PC-3 (cell line): ENCODE measurements around the gene MPV17L. TPM values are rescaled to one million over a fixed set of nuclear protein-coding genes. Genes with fewer than 3 reads are reported as not detected.
"Not testable (repeated sequence)": the region's sequence is repeated elsewhere in the genome, so short reads cannot be mapped to it uniquely, and the experiment has no call there.

Experiments used
- ATAC-seq: fragments of 200-7000 bp; cut with Tn5 transposase; 2 replicates; pipeline ENCODE4 v1.9.1; 2020; ENCODE audit warnings: mild to moderate bottlenecking, moderate library complexity
- BruUV-seq: library from RNA; stranded (reverse); fragments of 400-500 nt; replicated peaks from 2 replicates; lab custom pipeline; 2021; lab: Mats Ljungman, UMichigan
- CTCF ChIA-PET: fragments of 300-600 bp; sonication (Branson Sonifier 250); formaldehyde crosslinking; loops from one replicate; lab custom pipeline; 2022; ENCODE audit warnings: antibody characterized with exemption; lab: Charles Lee
- POLR2A ChIA-PET: fragments of 300-600 bp; sonication (Branson Sonifier 250); formaldehyde crosslinking; loops from one replicate; lab custom pipeline; 2022; ENCODE audit warnings: antibody characterized with exemption; ENCODE audit not compliant: unreplicated experiment; lab: Charles Lee
- DNase-seq: peaks from one replicate; pipeline ENCODE4 v3.0.0-alpha.2; 2015
- H2AFZ ChIP-seq: fragments of 300-600 bp; sonication (generic); 2 replicates; pipeline ENCODE4 v1.6.0; 2016; ENCODE audit warnings: antibody characterized with exemption, low read length
- H3F3A ChIP-seq: fragments of 300-600 bp; sonication (generic); one replicate; pipeline ENCODE4 v1.6.0; 2017; ENCODE audit warnings: antibody characterized with exemption, low read length, control low read depth, mild to moderate bottlenecking; ENCODE audit not compliant: unreplicated experiment
- H3K27ac ChIP-seq: fragments of 300-600 bp; sonication (generic); 2 replicates; pipeline ENCODE4 v1.5.1; 2016; ENCODE audit warnings: mild to moderate bottlenecking, low read length
- H3K27me3 ChIP-seq: fragments of 300-600 bp; sonication (generic); 2 replicates; pipeline ENCODE4 v1.6.1; 2016; ENCODE audit warnings: low read length, mixed read lengths
- H3K36me3 ChIP-seq: fragments of 300-600 bp; sonication (generic); 2 replicates; pipeline ENCODE4 v1.6.1; 2016; ENCODE audit warnings: low read depth, mixed run types, low read length, mixed read lengths
- H3K4me1 ChIP-seq: fragments of 300-600 bp; sonication (generic); 2 replicates; pipeline ENCODE4 v1.5.1; 2016; ENCODE audit warnings: low read length; ENCODE audit not compliant: insufficient read depth
- H3K4me2 ChIP-seq: fragments of 300-600 bp; sonication (generic); 2 replicates; pipeline ENCODE4 v1.6.0; 2016; ENCODE audit warnings: low read length
- H3K4me3 ChIP-seq: fragments of 300-600 bp; sonication (generic); 2 replicates; pipeline ENCODE4 v1.5.1; 2016; ENCODE audit warnings: mild to moderate bottlenecking, low read length, mixed read lengths
- H3K79me2 ChIP-seq: fragments of 300-600 bp; sonication (generic); 2 replicates; pipeline ENCODE4 v1.6.1; 2017; ENCODE audit warnings: low read length, mixed read lengths
- H3K9ac ChIP-seq: fragments of 300-600 bp; sonication (generic); 2 replicates; pipeline ENCODE4 v1.6.0; 2016; ENCODE audit warnings: mild to moderate bottlenecking, low read length
- H3K9me2 ChIP-seq: fragments of 300-600 bp; sonication (generic); replicated peaks from 2 replicates; pipeline ENCODE4 v1.6.1; 2016; ENCODE audit warnings: mixed run types, low read length, mixed read lengths
- H3K9me3 ChIP-seq: fragments of 300-600 bp; sonication (generic); 2 replicates; pipeline ENCODE4 v1.6.1; 2016; ENCODE audit warnings: low read length, mixed read lengths
- H4K20me1 ChIP-seq: fragments of 300-600 bp; sonication (generic); 2 replicates; pipeline ENCODE4 v1.6.1; 2016; ENCODE audit warnings: low read length, mixed read lengths
- CTCF ChIP-seq: fragments of 300-600 bp; sonication (generic); conservative IDR thresholded peaks from 2 replicates; pipeline ENCODE4 v1.5.1; 2017; ENCODE audit warnings: antibody characterized with exemption, low read depth, mild to moderate bottlenecking, low read length
- EZH2 ChIP-seq: fragments of 300-600 bp; sonication (generic); IDR thresholded peaks from one replicate; pipeline ENCODE4 v1.6.1; 2017; ENCODE audit warnings: antibody characterized with exemption, mild to moderate bottlenecking, low read length; ENCODE audit not compliant: unreplicated experiment
- EZH2phosphoT487 ChIP-seq: fragments of 300-600 bp; sonication (generic); IDR thresholded peaks from 2 replicates; pipeline ENCODE4 v1.6.1; 2018; ENCODE audit warnings: mild to moderate bottlenecking, antibody characterized with exemption, low read length, borderline replicate concordance
- intact Hi-C: fragments of 100-400 bp; cut with micrococcal nuclease; formaldehyde crosslinking; loops from 2 replicates; pipeline ENCODE4 v1.9.0; 2023
- total RNA-seq: library from RNA; depleted of rRNA; stranded (reverse); fragments of >200 nt; gene quantifications from 2 replicates; pipeline ENCODE4 v1.2.3, GENCODE V29; 2014

The MPV17L gene
- total RNA-seq, 1 experiment from 2014 or later = 6.0 TPM

GRCh38 chr16:15417197-15417596 lies 21.6 kb downstream of the MPV17L start:
- H2AFZ ChIP-seq = no peak overlapping the region
- no peaks in the 10 kb centered on the region for H3K36me3 ChIP-seq
- no peaks in the 10 kb centered on the region for H3K9me2 ChIP-seq
- H3K27ac ChIP-seq = no peak overlapping the region
- H3K9ac ChIP-seq = no peak overlapping the region
- CTCF ChIA-PET = interaction anchor here (0.5 kb wide), 1 partner anchor 50 kb away, joined by 3 read pairs; no protein-coding TSS in a partner anchor
- no peak for TF ChIP-seq EZH2
- TF ChIP-seq EZH2phosphoT487 = no peak
- TF ChIP-seq CTCF = no peak
- no peak for ATAC-seq
- H3F3A ChIP-seq = no peaks in the 10 kb centered on the region
- BruUV-seq = no TSS peak
- intact Hi-C loops = no loop called here
- H4K20me1 ChIP-seq = no peaks in the 10 kb centered on the region
- no peak for DNase-seq
- H3K27me3 ChIP-seq = no peaks in the 10 kb centered on the region
- H3K9me3 ChIP-seq = no peaks in the 10 kb centered on the region
- H3K79me2 ChIP-seq = no peaks in the 10 kb centered on the region
- H3K4me1 ChIP-seq = peaks cover 20% of the 10 kb centered on the region
- no peak overlapping the region for H3K4me2 ChIP-seq
- POLR2A ChIA-PET = no interaction called here
- no peak overlapping the region for H3K4me3 ChIP-seq

GRCh38 chr16:15418206-15418605 lies 22.7 kb downstream of the MPV17L start:
- no peak for TF ChIP-seq EZH2phosphoT487
- no peak for TF ChIP-seq EZH2
- H4K20me1 ChIP-seq = no peaks in the 10 kb centered on the region
- H2AFZ ChIP-seq = no peak overlapping the region
- no peaks in the 10 kb centered on the region for H3K27me3 ChIP-seq
- BruUV-seq = no TSS peak
- no peaks in the 10 kb centered on the region for H3K9me2 ChIP-seq
- DNase-seq (no peak), ATAC-seq (no peak)
- H3K9ac ChIP-seq = no peak overlapping the region
- H3F3A ChIP-seq = no peaks in the 10 kb centered on the region
- peaks cover 20% of the 10 kb centered on the region for H3K4me1 ChIP-seq
- H3K4me2 ChIP-seq = no peak overlapping the region
- ChIA-PET POLR2A (no interaction called here), CTCF (no interaction called here)
- H3K36me3 ChIP-seq = no peaks in the 10 kb centered on the region
- intact Hi-C loops = no loop called here
- H3K27ac ChIP-seq = no peak overlapping the region
- no peaks in the 10 kb centered on the region for H3K9me3 ChIP-seq
- no peak overlapping the region for H3K4me3 ChIP-seq
- H3K79me2 ChIP-seq = no peaks in the 10 kb centered on the region

GRCh38 chr16:15421696-15422095 lies 26.1 kb downstream of the MPV17L start:
- H3K36me3 ChIP-seq, intact Hi-C loops, H3K27me3 ChIP-seq, ATAC-seq, H3K9me3 ChIP-seq, H3K9me2 ChIP-seq, H3K4me1 ChIP-seq, POLR2A ChIA-PET, H3K9ac ChIP-seq, H2AFZ ChIP-seq, H3K4me3 ChIP-seq, BruUV-seq, H3K27ac ChIP-seq, DNase-seq, H3K4me2 ChIP-seq, H3K79me2 ChIP-seq, CTCF ChIA-PET, H3F3A ChIP-seq, H4K20me1 ChIP-seq: not testable (repeated sequence)

- Histone ChIP-seq H3K4me2 (no peak overlapping the region), H3F3A (no peaks in the 10 kb centered on the region), H3K27me3 (no peaks in the 10 kb centered on the region), H3K4me3 (no peak overlapping the region), H3K27ac (no peak overlapping the region), H3K4me1 (no peaks in the 10 kb centered on the region), H3K36me3 (no peaks in the 10 kb centered on the region), H3K9me2 (no peaks in the 10 kb centered on the region), H4K20me1 (no peaks in the 10 kb centered on the region), H3K79me2 (no peaks in the 10 kb centered on the region), H2AFZ (no peak overlapping the region), H3K9ac (no peak overlapping the region), H3K9me3 (no peaks in the 10 kb centered on the region)
- DNase-seq (no peak), ATAC-seq (no peak)
- intact Hi-C loops = no loop called here
- TF ChIP-seq EZH2phosphoT487 (no peak), CTCF (no peak), EZH2 (no peak)
- CTCF ChIA-PET = no interaction called here
- no TSS peak for BruUV-seq
- POLR2A ChIA-PET = no interaction called here
These were observed 26.7 kb downstream of the MPV17L start for GRCh38 chr16:15422222-15422621.
